HEK293 (cell line): ENCODE data around the gene MMP14.

Experiments
- CTCF ChIA-PET: fragments of 350-600 bp; formaldehyde crosslinking; extraction: SDS; loops from one replicate; lab custom pipeline; 2021; ENCODE audit warnings: antibody characterized with exemption; lab: Yijun Ruan, JAX
- POLR2A ChIA-PET: fragments of 300-600 bp; formaldehyde crosslinking; extraction: SDS; loops from one replicate; lab custom pipeline; 2020; ENCODE audit warnings: antibody characterized with exemption, inconsistent platforms; lab: Yijun Ruan, JAX
- H3K27ac ChIP-seq: fragments of 200-500 bp; sonication (Bioruptor generic); 2 replicates; pipeline ENCODE4 v1.5.1; 2014; ENCODE audit warnings: low read depth, low read length, control low read depth, inconsistent platforms; ENCODE audit errors: extremely low read depth
- H3K36me3 ChIP-seq, 2 experiments: fragments of 200-500 bp in 1 of 2; sonication (Bioruptor generic) in 1 of 2; 1 replicate in 1 of 2; 2 replicates in 1 of 2; pipeline ENCODE4 v1.5.1; 2014 to 2017; ENCODE audit warnings: inconsistent platforms in 2 of 2, low read length in 2 of 2; ENCODE audit not compliant: control insufficient read depth in 2 of 2, insufficient read depth in 1 of 2
- H3K4me1 ChIP-seq: fragments of 200-500 bp; sonication (Bioruptor generic); 2 replicates; pipeline ENCODE4 v1.5.1; 2014; ENCODE audit warnings: mild to moderate bottlenecking, low read length, inconsistent platforms; ENCODE audit not compliant: control insufficient read depth, insufficient read depth
- H3K4me3 ChIP-seq: 2 replicates; pipeline ENCODE4 v1.5.1; 2011; ENCODE audit warnings: low read depth, mild to moderate bottlenecking, control low read depth, low read length, moderate library complexity
- H3K9me3 ChIP-seq: fragments of 200-500 bp; sonication (Bioruptor generic); 2 replicates; pipeline ENCODE4 v1.5.1; 2014; ENCODE audit warnings: low read depth, low read length, inconsistent platforms; ENCODE audit not compliant: control insufficient read depth, insufficient read depth
- MEIS1 ChIP-seq: sonication (generic); formaldehyde crosslinking; IDR thresholded peaks from 2 replicates; pipeline ENCODE4 v1.8.1; 2022; ENCODE audit warnings: missing genetic modification reagents, mild to moderate bottlenecking, borderline replicate concordance
- PRDM6 ChIP-seq: fragments of 450-650 bp; formaldehyde crosslinking; IDR thresholded peaks from 2 replicates; pipeline ENCODE4 v1.5.1; 2017; ENCODE audit warnings: missing biosample characterization, missing genetic modification characterization
- ZBTB48 ChIP-seq: fragments of 450-650 bp; formaldehyde crosslinking; IDR thresholded peaks from 2 replicates; pipeline ENCODE4 v1.5.1; 2016; ENCODE audit warnings: missing biosample characterization, missing genetic modification characterization
- ZNF121 ChIP-seq: fragments of 450-650 bp; formaldehyde crosslinking; IDR thresholded peaks from 2 replicates; pipeline ENCODE4 v1.5.1; 2016; ENCODE audit warnings: missing biosample characterization, missing genetic modification characterization
- ZNF133 ChIP-seq: fragments of 450-650 bp; formaldehyde crosslinking; IDR thresholded peaks from 2 replicates; pipeline ENCODE4 v1.5.1; 2016; ENCODE audit warnings: missing biosample characterization, missing genetic modification characterization
- ZNF148 ChIP-seq: fragments of 450-650 bp; formaldehyde crosslinking; IDR thresholded peaks from 2 replicates; pipeline ENCODE4 v1.5.0; 2017; ENCODE audit warnings: missing biosample characterization, missing genetic modification characterization, borderline replicate concordance
- ZNF341 ChIP-seq: fragments of 450-650 bp; formaldehyde crosslinking; IDR thresholded peaks from 2 replicates; pipeline ENCODE4; 2016; ENCODE audit warnings: low read depth, missing biosample characterization, missing genetic modification characterization
- ZNF488 ChIP-seq: fragments of 450-650 bp; formaldehyde crosslinking; IDR thresholded peaks from 2 replicates; pipeline ENCODE4 v1.5.1; 2016; ENCODE audit warnings: missing biosample characterization, missing genetic modification characterization
- ZNF530 ChIP-seq: fragments of 450-650 bp; formaldehyde crosslinking; IDR thresholded peaks from 2 replicates; pipeline ENCODE4 v1.5.1; 2016; ENCODE audit warnings: low read depth, missing biosample characterization, missing genetic modification characterization
- ZNF555 ChIP-seq: fragments of 450-650 bp; formaldehyde crosslinking; conservative IDR thresholded peaks from 2 replicates; pipeline ENCODE4 v1.5.1; 2017; ENCODE audit warnings: missing biosample characterization, mild to moderate bottlenecking, missing genetic modification characterization, inconsistent platforms
- ZNF585B ChIP-seq: fragments of 450-650 bp; formaldehyde crosslinking; IDR thresholded peaks from 2 replicates; pipeline ENCODE4 v1.5.1; 2016; ENCODE audit warnings: missing biosample characterization, missing genetic modification characterization
- ZNF76 ChIP-seq: fragments of 450-650 bp; formaldehyde crosslinking; IDR thresholded peaks from 2 replicates; pipeline ENCODE4; 2016; ENCODE audit warnings: low read depth, missing biosample characterization, missing genetic modification characterization, borderline replicate concordance

Gene MMP14

GRCh38 chr14:22797017-22797917 lies 39.1 kb upstream of the MMP14 start:
- ChIA-PET CTCF (interaction anchor here (0.6 to 1.9 kb wide), 5 partner anchors 20 to 463 kb away, joined by 3 to 5 read pairs (median 3); no protein-coding TSS in a partner anchor), POLR2A (interaction anchor here (0.7 kb wide), 1 partner anchor 10 kb away, joined by 3 read pairs; no protein-coding TSS in a partner anchor)
- TF ChIP-seq MEIS1 (no peak), ZNF530 (tag by site-specific recombination) (no peak), ZNF555 (tag by site-specific recombination) (no peak), ZNF148 (tag by site-specific recombination) (no peak), ZNF585B (tag by site-specific recombination) (peak; percentile 64)
- no peak overlapping the region for H3K4me3 ChIP-seq
- H3K4me1 ChIP-seq, result no peaks in the 10 kb centered on the region
- no peaks in the 10 kb centered on the region for H3K36me3 ChIP-seq
- H3K27ac ChIP-seq, result no peak overlapping the region
- no peaks in the 10 kb centered on the region for H3K9me3 ChIP-seq

- ChIA-PET POLR2A (no interaction called here), CTCF (interaction anchor here (0.5 to 1.9 kb wide), 2 partner anchors 24 to 54 kb away, joined by 3 to 5 read pairs; no protein-coding TSS in a partner anchor)
- Histone ChIP-seq H3K36me3 (no peaks in the 10 kb centered on the region), H3K4me3 (no peak overlapping the region), H3K27ac (no peak overlapping the region), H3K9me3 (no peaks in the 10 kb centered on the region), H3K4me1 (no peaks in the 10 kb centered on the region)
- TF ChIP-seq ZBTB48, result no peak
Measured at GRCh38 chr14:22798528-22798927, 37.9 kb upstream of the MMP14 start.

- TF ChIP-seq ZNF76 (tag by site-specific recombination) (no peak), ZNF133 (tag by site-specific recombination) (no peak), ZNF121 (no peak), ZNF488 (no peak), ZNF341 (no peak), PRDM6 (tag by site-specific recombination) (no peak)
- H3K36me3 ChIP-seq, result no peaks in the 10 kb centered on the region
- H3K4me3 ChIP-seq, result no peak overlapping the region
- H3K9me3 ChIP-seq, result no peaks in the 10 kb centered on the region
- H3K4me1 ChIP-seq, result no peaks in the 10 kb centered on the region
- no peak overlapping the region for H3K27ac ChIP-seq
- ChIA-PET POLR2A (no interaction called here), CTCF (interaction anchor here (0.6 to 0.7 kb wide), 2 partner anchors 30 to 60 kb away, joined by 4 read pairs; partner anchors contain the start of gene MRPL52)
Measured at GRCh38 chr14:22800346-22800745, 36.0 kb upstream of the MMP14 start.
